Measurements from ENCODE around the gene RNF223. TPM values are rescaled to one million over a fixed set of nuclear protein-coding genes. Genes with fewer than 3 reads are reported as not detected.

The RNF223 gene
- total and polyA plus RNA-seq, 11 donors = not detected

DNA sequence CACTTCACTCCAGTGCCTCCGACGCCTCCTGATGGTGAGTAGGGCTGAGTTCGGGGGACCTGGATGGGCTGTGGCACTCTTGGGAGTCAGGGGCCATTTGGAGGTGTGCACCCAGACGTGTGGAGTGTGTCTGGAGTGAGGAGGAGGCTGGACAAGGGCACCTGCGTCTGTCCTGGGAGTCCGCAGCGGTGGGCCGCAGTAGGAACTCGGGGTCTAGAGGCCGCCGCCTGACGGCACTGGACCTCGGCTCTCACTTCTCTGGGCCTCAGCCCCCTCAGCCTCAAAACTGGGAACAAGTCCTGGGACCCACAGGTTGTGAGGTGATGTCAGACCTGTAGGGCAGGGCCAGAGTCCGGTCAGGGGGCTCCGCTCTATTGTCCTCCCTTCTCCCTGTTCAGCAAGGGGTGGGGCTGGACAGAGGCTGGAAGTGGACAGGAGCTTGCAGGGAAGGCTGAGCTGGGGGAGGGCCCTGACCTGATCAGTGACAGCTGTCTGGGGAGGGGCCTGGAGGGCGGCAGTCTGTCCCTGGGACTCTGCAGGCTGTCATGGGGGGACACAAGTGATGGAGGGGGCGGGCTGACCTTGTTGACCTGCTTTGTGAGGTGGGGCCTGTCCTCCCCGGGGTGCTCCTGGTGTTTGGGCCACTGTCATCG lies 38.7 kb downstream of the RNF223 start:
- Histone ChIP-seq H3K9me3 (no peaks in the 10 kb centered on the region), H3K27me3 (peaks cover 0 to 68% (median 0%) of the 10 kb centered on the region in 9 donors), H3K4me1 (peaks cover 7 to 42% (median 23%) of the 10 kb centered on the region in 12 donors), H3K27ac (no peak overlapping the region), H3K4me3 (no peak overlapping the region), H3K36me3 (no peaks in the 10 kb centered on the region)
- WGBS, 4 donors = 92 to 97% (median 95%) methylated on average over 14 to 19 of the region's 19 CpGs
- ATAC-seq (no peak), DNase-seq (no peak)
- TF ChIP-seq, protein P1, sequence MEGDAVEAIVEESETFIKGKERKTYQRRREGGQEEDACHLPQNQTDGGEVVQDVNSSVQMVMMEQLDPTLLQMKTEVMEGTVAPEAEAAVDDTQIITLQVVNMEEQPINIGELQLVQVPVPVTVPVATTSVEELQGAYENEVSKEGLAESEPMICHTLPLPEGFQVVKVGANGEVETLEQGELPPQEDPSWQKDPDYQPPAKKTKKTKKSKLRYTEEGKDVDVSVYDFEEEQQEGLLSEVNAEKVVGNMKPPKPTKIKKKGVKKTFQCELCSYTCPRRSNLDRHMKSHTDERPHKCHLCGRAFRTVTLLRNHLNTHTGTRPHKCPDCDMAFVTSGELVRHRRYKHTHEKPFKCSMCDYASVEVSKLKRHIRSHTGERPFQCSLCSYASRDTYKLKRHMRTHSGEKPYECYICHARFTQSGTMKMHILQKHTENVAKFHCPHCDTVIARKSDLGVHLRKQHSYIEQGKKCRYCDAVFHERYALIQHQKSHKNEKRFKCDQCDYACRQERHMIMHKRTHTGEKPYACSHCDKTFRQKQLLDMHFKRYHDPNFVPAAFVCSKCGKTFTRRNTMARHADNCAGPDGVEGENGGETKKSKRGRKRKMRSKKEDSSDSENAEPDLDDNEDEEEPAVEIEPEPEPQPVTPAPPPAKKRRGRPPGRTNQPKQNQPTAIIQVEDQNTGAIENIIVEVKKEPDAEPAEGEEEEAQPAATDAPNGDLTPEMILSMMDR (IDR thresholded peaks at IDR 0.05) = no peak
- TF ChIP-seq POLR2A (IDR thresholded peaks at IDR 0.05) = no peak
- intact Hi-C loops (cut with DNase I) = loop anchor here in 2 of 10 donors (10.0 kb wide), 3 partner anchors 79 to 329 kb away; partner anchors contain the start of gene C1orf159 (in 1 of the 2)

DNA sequence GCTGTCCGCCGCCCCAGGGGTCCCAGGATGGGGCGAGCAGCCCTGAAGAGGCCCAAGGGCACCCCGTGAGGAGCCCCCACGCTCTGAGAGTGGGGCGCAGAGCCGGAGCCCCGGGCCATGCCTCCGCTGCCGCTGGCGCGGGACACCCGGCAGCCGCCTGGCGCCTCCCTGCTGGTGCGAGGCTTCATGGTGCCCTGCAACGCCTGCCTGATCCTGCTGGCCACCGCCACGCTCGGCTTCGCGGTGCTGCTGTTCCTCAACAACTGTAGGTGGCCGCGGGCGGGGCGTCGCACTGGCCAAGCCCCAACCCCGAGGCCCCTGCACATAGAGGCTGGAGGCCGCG lies 39.7 kb downstream of the RNF223 start:
- no peaks in the 10 kb centered on the region for H3K36me3 ChIP-seq
- peak overlapping the region in 8 of 12 donors; percentile 16 to 58 (median 38) for H3K4me3 ChIP-seq
- TF ChIP-seq POLR2A (IDR thresholded peaks at IDR 0.05) = no peak
- TF ChIP-seq, protein P1 (IDR thresholded peaks at IDR 0.05) = no peak
- no peak overlapping the region for H3K27ac ChIP-seq
- no peaks in the 10 kb centered on the region for H3K9me3 ChIP-seq
- WGBS, 4 donors = 48 to 70% (median 56%) methylated on average over 24 to 30 of the region's 30 CpGs; no CpG with 5 or more reads in 1 of the 4 donors
- peaks cover 3 to 32% (median 14%) of the 10 kb centered on the region in 12 donors for H3K4me1 ChIP-seq
- no peak for ATAC-seq
- intact Hi-C loops (cut with DNase I) = loop anchor here in 3 of 10 donors (5.0 to 10.0 kb wide), 4 partner anchors 80 to 330 kb away; partner anchors contain the start of gene C1orf159 (in 1 of the 3)
- DNase-seq = no peak
- peaks cover 0 to 57% (median 0%) of the 10 kb centered on the region in 9 donors for H3K27me3 ChIP-seq

DNA sequence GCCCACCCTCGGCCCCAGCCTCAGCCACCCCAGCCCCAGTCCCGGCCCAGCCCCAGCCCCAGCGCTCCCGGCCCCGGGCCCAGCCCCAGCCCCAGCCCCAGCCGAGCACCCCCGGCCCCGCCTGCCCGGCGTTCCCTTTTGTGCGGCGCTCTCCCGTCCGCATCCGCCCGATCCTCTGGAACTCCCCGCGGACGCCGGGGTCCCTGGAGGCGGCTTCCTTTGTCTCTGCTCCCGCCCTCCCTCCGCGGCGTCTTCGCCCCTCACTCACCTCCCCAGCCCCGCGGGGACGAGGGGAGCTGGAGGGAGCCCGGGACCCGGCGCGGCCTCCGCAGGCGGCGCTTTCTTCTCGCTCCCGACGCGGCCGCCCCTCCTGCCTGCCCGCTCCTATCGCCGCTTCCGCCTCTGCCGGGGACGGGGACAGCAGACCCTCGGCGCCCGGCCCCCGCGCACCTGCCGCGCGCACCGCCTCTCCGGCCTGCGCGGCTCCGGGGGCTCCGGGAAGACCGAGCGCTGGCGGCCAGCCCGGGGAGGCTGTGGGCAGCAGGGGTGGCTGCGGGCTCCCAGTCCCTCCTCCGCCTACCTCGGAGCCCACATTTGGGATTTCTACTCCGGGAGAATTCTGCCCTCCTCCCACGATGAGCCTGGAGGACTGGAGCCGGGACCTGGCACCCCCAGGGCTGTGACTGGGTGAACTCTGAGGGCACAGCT lies 40.2 kb downstream of the RNF223 start:
- intact Hi-C loops (cut with DNase I) = loop anchor here in 4 of 10 donors (2.0 to 10.0 kb wide), 5 partner anchors 81 to 331 kb away; partner anchors contain the start of gene C1orf159 (in 1 of the 4)

DNA sequence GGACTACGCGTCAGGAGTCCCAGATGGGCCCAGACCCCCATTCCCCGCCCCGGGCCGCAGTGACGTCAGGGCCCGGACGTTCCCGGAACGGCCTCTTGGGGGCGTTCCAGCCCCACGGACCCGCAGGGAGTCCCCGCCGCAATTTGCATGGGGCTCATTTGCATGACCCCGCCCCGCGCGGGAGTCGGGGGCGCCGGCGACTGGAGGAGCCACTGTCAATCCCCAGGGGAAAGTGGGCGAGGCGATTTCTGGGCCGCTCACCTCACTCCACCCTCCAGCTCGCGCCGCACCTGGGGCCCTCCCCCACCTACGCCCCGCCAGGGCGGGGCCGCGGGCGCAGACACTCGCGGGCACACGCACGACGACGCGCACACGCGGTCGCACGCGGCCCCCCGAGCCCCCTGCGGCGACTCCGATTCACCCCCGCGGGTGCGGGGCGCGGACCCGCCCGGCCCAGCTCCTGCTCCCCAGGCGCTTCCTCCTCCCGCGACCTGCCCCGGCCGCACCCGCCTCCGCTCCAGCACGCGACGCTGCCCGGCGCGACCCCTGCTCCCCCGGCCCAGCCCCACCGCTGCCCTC lies 41.0 kb downstream of the RNF223 start:
- H3K4me1 ChIP-seq = peaks cover 3 to 26% (median 14%) of the 10 kb centered on the region in 12 donors
- ATAC-seq (peak; percentile 55 to 89 (median 80)), DNase-seq (peak; percentile 75 to 87 (median 84))
- peaks cover 0 to 47% (median 0%) of the 10 kb centered on the region in 9 donors for H3K27me3 ChIP-seq
- peak in 1 of 2 donors; percentile 6 for TF ChIP-seq POLR2A (IDR thresholded peaks at IDR 0.05)
- TF ChIP-seq, protein P1 (IDR thresholded peaks at IDR 0.05) = peak; percentile 62 to 79 (median 66)
- no peaks in the 10 kb centered on the region for H3K9me3 ChIP-seq
- intact Hi-C loops (cut with DNase I) = loop anchor here in 4 of 10 donors (2.0 to 10.0 kb wide), 5 partner anchors 82 to 332 kb away; partner anchors contain the start of gene C1orf159 (in 1 of the 4)
- WGBS, 4 donors = 9 to 41% (median 23%) methylated on average over 14 to 73 of the region's 73 CpGs
- H3K27ac ChIP-seq = no peak overlapping the region
- H3K4me3 ChIP-seq = peak overlapping the region; percentile 7 to 61 (median 50)
- no peaks in the 10 kb centered on the region for H3K36me3 ChIP-seq

More for the DNA sequence above, 40.2 kb downstream of the RNF223 start:
- ATAC-seq (no peak), DNase-seq (no peak)
- Histone ChIP-seq H3K27ac (no peak overlapping the region), H3K9me3 (no peaks in the 10 kb centered on the region), H3K27me3 (peaks cover 0 to 53% (median 0%) of the 10 kb centered on the region in 9 donors), H3K4me3 (peak overlapping the region; percentile 16 to 58 (median 38)), H3K36me3 (no peaks in the 10 kb centered on the region), H3K4me1 (peaks cover 3 to 27% (median 14%) of the 10 kb centered on the region in 12 donors)
- TF ChIP-seq POLR2A (IDR thresholded peaks at IDR 0.05) = no peak
- WGBS, 4 donors = 18 to 63% (median 31%) methylated on average over 28 to 71 of the region's 71 CpGs
